H9 (cell line): ENCODE measurements around the gene LRRC52. TPM values are rescaled to one million over a fixed set of nuclear protein-coding genes. Genes with fewer than 3 reads are reported as not detected.

Source experiments
- DNase-seq: peaks from one replicate; pipeline ENCODE4 v3.0.0-alpha.2; 2017
- H2AFZ ChIP-seq: one replicate; pipeline ENCODE4 v1.6.1; 2013; ENCODE audit warnings: mild to moderate bottlenecking, low read length, control low read depth, moderate library complexity
- H2AK5ac ChIP-seq: 2 replicates; pipeline ENCODE4 v1.6.1; 2013; ENCODE audit warnings: low read length, control low read depth, mixed read lengths; ENCODE audit not compliant: insufficient read length
- H2BK120ac ChIP-seq: one replicate; pipeline ENCODE4 v1.6.1; 2013; ENCODE audit warnings: low read depth, mild to moderate bottlenecking, low read length, control low read depth, inconsistent platforms; ENCODE audit not compliant: poor library complexity, severe bottlenecking
- H2BK12ac ChIP-seq: 2 replicates; pipeline ENCODE4 v1.6.1; 2013; ENCODE audit warnings: low read length, control low read depth, mixed read lengths, low read depth; ENCODE audit not compliant: insufficient read length
- H2BK15ac ChIP-seq: 2 replicates; pipeline ENCODE4 v1.6.1; 2013; ENCODE audit warnings: low read depth, low read length, control low read depth
- H2BK20ac ChIP-seq: one replicate; pipeline ENCODE4 v1.6.1; 2013; ENCODE audit warnings: low read depth, mild to moderate bottlenecking, low read length, control low read depth, inconsistent platforms; ENCODE audit not compliant: poor library complexity, severe bottlenecking
- H2BK5ac ChIP-seq: 2 replicates; pipeline ENCODE4 v1.6.1; 2013; ENCODE audit warnings: low read length, control low read depth, mixed read lengths; ENCODE audit not compliant: insufficient read length
- H3K14ac ChIP-seq: 2 replicates; pipeline ENCODE4 v1.6.1; 2013; ENCODE audit warnings: low read length, control low read depth; ENCODE audit not compliant: insufficient read depth
- H3K18ac ChIP-seq: 2 replicates; pipeline ENCODE4 v1.6.1; 2013; ENCODE audit warnings: low read depth, mild to moderate bottlenecking, mixed read lengths, low read length, control low read depth; ENCODE audit not compliant: insufficient read length
- H3K23ac ChIP-seq: 2 replicates; pipeline ENCODE4 v1.6.1; 2013; ENCODE audit warnings: low read length, control low read depth, mixed read lengths, low read depth; ENCODE audit not compliant: insufficient read length
- H3K23me2 ChIP-seq: 2 replicates; pipeline ENCODE4 v1.6.1; 2013; ENCODE audit warnings: low read depth, mild to moderate bottlenecking, mixed read lengths, low read length, control low read depth; ENCODE audit not compliant: insufficient read length, poor library complexity, severe bottlenecking
- H3K27ac ChIP-seq: 2 replicates; pipeline ENCODE4 v1.5.1; 2013; ENCODE audit warnings: low read length, control low read depth, mixed read lengths, low read depth; ENCODE audit not compliant: insufficient read length
- H3K27me3 ChIP-seq: 2 replicates; pipeline ENCODE4 v1.6.1; 2013; ENCODE audit warnings: low read length, control low read depth, inconsistent platforms; ENCODE audit not compliant: insufficient read depth
- H3K4ac ChIP-seq: 2 replicates; pipeline ENCODE4 v1.6.1; 2013; ENCODE audit warnings: low read depth, mild to moderate bottlenecking, control low read depth, inconsistent platforms, low read length, moderate library complexity
- H3K4me1 ChIP-seq: 2 replicates; pipeline ENCODE4 v1.6.1; 2013; ENCODE audit warnings: low read length, control low read depth, inconsistent platforms; ENCODE audit not compliant: insufficient read depth
- H3K4me2 ChIP-seq: 2 replicates; pipeline ENCODE4 v1.6.1; 2013; ENCODE audit warnings: low read length, control low read depth, mixed read lengths; ENCODE audit not compliant: insufficient read length, insufficient read depth
- H3K56ac ChIP-seq: 2 replicates; pipeline ENCODE4 v1.6.1; 2013; ENCODE audit warnings: low read depth, mild to moderate bottlenecking, mixed read lengths, low read length, control low read depth; ENCODE audit not compliant: insufficient read length
- H3K79me1 ChIP-seq: 2 replicates; pipeline ENCODE4 v1.6.1; 2013; ENCODE audit warnings: low read depth, mild to moderate bottlenecking, moderate library complexity, low read length, control low read depth, inconsistent platforms; ENCODE audit not compliant: insufficient read depth, poor library complexity, severe bottlenecking
- H3K79me2 ChIP-seq: 2 replicates; pipeline ENCODE4 v1.6.1; 2013; ENCODE audit warnings: low read length, control low read depth, inconsistent platforms; ENCODE audit not compliant: insufficient read depth
- H3K9ac ChIP-seq: 2 replicates; pipeline ENCODE4 v1.6.1; 2013; ENCODE audit warnings: low read length, control low read depth, mixed read lengths; ENCODE audit not compliant: insufficient read length; ENCODE audit errors: extremely low read depth
- H3K9me3 ChIP-seq: one replicate; pipeline ENCODE4 v1.6.1; 2013; ENCODE audit warnings: low read depth, low read length, inconsistent platforms; ENCODE audit not compliant: control insufficient read depth
- H3T11ph ChIP-seq: one replicate; pipeline ENCODE4 v1.6.1; 2013; ENCODE audit warnings: mild to moderate bottlenecking, low read length, control low read depth, inconsistent platforms
- H4K20me1 ChIP-seq: one replicate; pipeline ENCODE4 v1.6.1; 2013; ENCODE audit not compliant: control insufficient read depth, insufficient read length, insufficient read depth
- H4K5ac ChIP-seq: 2 replicates; pipeline ENCODE4 v1.6.1; 2013; ENCODE audit warnings: low read depth, mild to moderate bottlenecking, mixed read lengths, low read length, control low read depth; ENCODE audit not compliant: insufficient read length
- H4K8ac ChIP-seq: replicated peaks from 2 replicates; pipeline ENCODE4 v1.6.1; 2013; ENCODE audit warnings: low read length, control low read depth, mixed read lengths, low read depth; ENCODE audit not compliant: insufficient read length
- H4K91ac ChIP-seq: 2 replicates; pipeline ENCODE4 v1.6.1; 2013; ENCODE audit warnings: low read depth, mild to moderate bottlenecking, moderate library complexity, mixed read lengths, low read length, control low read depth; ENCODE audit not compliant: insufficient read length
- H3K27ac Mint-ChIP-seq, 3 experiments: 2 replicates in 2 of 3; 3 replicates in 1 of 3; pipeline ENCODE4 v1.8.0; 2020 to 2021; ENCODE audit warnings: mixed read lengths in 3 of 3, mild to moderate bottlenecking in 1 of 3, moderate library complexity in 1 of 3
- H3K27me3 Mint-ChIP-seq: 2 replicates; pipeline ENCODE4 v1.8.0; 2021; ENCODE audit warnings: low read depth, mild to moderate bottlenecking, moderate library complexity, mixed read lengths
- H3K36me3 Mint-ChIP-seq, 3 experiments: 2 replicates in 2 of 3; 3 replicates in 1 of 3; pipeline ENCODE4 v1.8.0; 2020 to 2021; ENCODE audit warnings: low read depth in 3 of 3, mixed read lengths in 3 of 3; ENCODE audit not compliant: insufficient read depth in 1 of 3
- H3K4me1 Mint-ChIP-seq, 2 experiments: 2 replicates each; pipeline ENCODE4 v1.8.0; 2020; ENCODE audit warnings: mixed read lengths in 2 of 2
- H3K4me3 Mint-ChIP-seq, 2 experiments: 2 replicates in 1 of 2; 3 replicates in 1 of 2; pipeline ENCODE4 v1.8.0; 2020 to 2021; ENCODE audit warnings: mild to moderate bottlenecking in 2 of 2, mixed read lengths in 2 of 2, moderate library complexity in 1 of 2
- H3K9me3 Mint-ChIP-seq, 2 experiments: 2 replicates in 1 of 2; 3 replicates in 1 of 2; pipeline ENCODE4 v1.8.0; 2020; ENCODE audit warnings: mild to moderate bottlenecking in 2 of 2, mixed read lengths in 2 of 2, moderate library complexity in 1 of 2
- CTCF ChIP-seq: fragments of 200-600 bp; sonication (generic); conservative IDR thresholded peaks from 3 replicates; pipeline ENCODE4 v1.8.0; 2021; ENCODE audit warnings: antibody characterized with exemption, mild to moderate bottlenecking
- WGBS: extraction: QIAGEN DNeasy Blood & Tissue Kit; methylation state at CpG from one replicate; pipeline ENCODE4 v1.1.7; 2013; ENCODE audit warnings: missing lambda C conversion rate, low lambda C conversion rate, mixed read lengths; ENCODE audit not compliant: insufficient read length; ENCODE audit errors: extremely low coverage; 5-methylcytosine and 5-hydroxymethylcytosine counted together
- total RNA-seq: library from RNA; stranded (reverse); gene quantifications from 2 replicates; pipeline ENCODE4 v1.2.1, GENCODE V29; 2021

LRRC52 gene
- total RNA-seq, 1 experiment from 2014 or later: not detected

- Histone ChIP-seq H4K5ac (no peak overlapping the region), H3K79me1 (no peaks in the 10 kb centered on the region), H2BK15ac (no peak overlapping the region), H2BK12ac (no peak overlapping the region), H2BK5ac (no peak overlapping the region), H2AK5ac (no peak overlapping the region), H2AFZ (no peak overlapping the region), H4K91ac (no peak overlapping the region), H3K9me3 (no peaks in the 10 kb centered on the region), H4K8ac (no peak overlapping the region), H3K18ac (no peak overlapping the region), H3K27me3 (no peaks in the 10 kb centered on the region), H3K9ac (no peak overlapping the region), H3K4me2 (no peak overlapping the region), H3K56ac (no peak overlapping the region), H4K20me1 (no peaks in the 10 kb centered on the region), H3K4ac (no peak overlapping the region), H2BK20ac (no peak overlapping the region), H3K23me2 (no peaks in the 10 kb centered on the region), H2BK120ac (no peak overlapping the region), H3K79me2 (no peaks in the 10 kb centered on the region), H3K4me1 (no peaks in the 10 kb centered on the region), H3K23ac (no peak overlapping the region), H3T11ph (no peak overlapping the region), H3K14ac (no peak overlapping the region), H3K27ac (no peak overlapping the region)
- TF ChIP-seq CTCF: no peak
- Mint-ChIP-seq H3K27ac (no peak overlapping the region), H3K27me3 (peaks cover 14% of the 10 kb centered on the region), H3K9me3 (peaks cover 7 to 11% of the 10 kb centered on the region in 2 experiments; a peak in 4 of 5 replicates), H3K4me1 (no peaks in the 10 kb centered on the region), H3K36me3 (no peaks in the 10 kb centered on the region; a peak in 1 of 7 replicates), H3K4me3 (no peak overlapping the region)
- DNase-seq: no peak
- no CpG with 5 or more reads among the region's 2 CpGs for WGBS
Observed at GRCh38 chr1:165516469-165516868, 27.3 kb upstream of the LRRC52 start.
